ENCODE data around the gene TANC1. TPM values are rescaled to one million over a fixed set of nuclear protein-coding genes. Genes with fewer than 3 reads are reported as not detected.

The TANC1 gene
- total RNA-seq, 1 donor from 2014 or later = 56.9 TPM

GRCh38 chr2:159275111-159275510 is 306.7 kb downstream of the TANC1 start:
- H3K36me3 Mint-ChIP-seq = peaks cover 30% of the 10 kb centered on the region
- TF ChIP-seq, protein P1, sequence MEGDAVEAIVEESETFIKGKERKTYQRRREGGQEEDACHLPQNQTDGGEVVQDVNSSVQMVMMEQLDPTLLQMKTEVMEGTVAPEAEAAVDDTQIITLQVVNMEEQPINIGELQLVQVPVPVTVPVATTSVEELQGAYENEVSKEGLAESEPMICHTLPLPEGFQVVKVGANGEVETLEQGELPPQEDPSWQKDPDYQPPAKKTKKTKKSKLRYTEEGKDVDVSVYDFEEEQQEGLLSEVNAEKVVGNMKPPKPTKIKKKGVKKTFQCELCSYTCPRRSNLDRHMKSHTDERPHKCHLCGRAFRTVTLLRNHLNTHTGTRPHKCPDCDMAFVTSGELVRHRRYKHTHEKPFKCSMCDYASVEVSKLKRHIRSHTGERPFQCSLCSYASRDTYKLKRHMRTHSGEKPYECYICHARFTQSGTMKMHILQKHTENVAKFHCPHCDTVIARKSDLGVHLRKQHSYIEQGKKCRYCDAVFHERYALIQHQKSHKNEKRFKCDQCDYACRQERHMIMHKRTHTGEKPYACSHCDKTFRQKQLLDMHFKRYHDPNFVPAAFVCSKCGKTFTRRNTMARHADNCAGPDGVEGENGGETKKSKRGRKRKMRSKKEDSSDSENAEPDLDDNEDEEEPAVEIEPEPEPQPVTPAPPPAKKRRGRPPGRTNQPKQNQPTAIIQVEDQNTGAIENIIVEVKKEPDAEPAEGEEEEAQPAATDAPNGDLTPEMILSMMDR (conservative IDR thresholded peaks at IDR 0.05) = no peak
- peaks cover 5% of the 10 kb centered on the region for H3K4me1 Mint-ChIP-seq (ENCODE audit: unreplicated experiment)
- DNase-seq (ENCODE audit: extremely low spot score, unreplicated experiment) = no peak
- H3K27me3 Mint-ChIP-seq = no peaks in the 10 kb centered on the region
- no peak overlapping the region for H3K27ac Mint-ChIP-seq
- no peaks in the 10 kb centered on the region for H3K9me3 Mint-ChIP-seq
- no peak overlapping the region for H3K4me3 Mint-ChIP-seq

DNA sequence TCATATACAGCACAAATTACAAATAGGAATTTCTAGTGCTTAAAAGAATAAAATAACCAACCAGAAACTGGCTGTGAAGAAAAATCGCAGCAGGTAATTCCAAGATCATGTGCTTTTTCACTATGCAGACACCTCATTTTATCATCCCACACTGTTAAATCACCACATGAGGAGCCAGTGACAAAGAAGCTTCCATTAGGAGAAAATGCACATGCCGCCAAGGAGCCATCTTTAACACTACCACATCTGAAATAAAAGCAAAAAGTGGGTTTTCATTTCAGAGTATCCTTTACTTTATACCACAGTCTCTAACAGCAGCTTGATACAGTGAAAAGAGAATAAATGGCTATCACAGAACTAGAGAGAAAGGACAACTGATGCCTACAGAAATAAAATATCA is 311.3 kb downstream of the TANC1 start:
- DNase-seq (ENCODE audit: extremely low spot score, unreplicated experiment) = no peak
- Mint-ChIP-seq H3K27me3 (no peaks in the 10 kb centered on the region), H3K27ac (no peak overlapping the region), H3K9me3 (no peaks in the 10 kb centered on the region), H3K4me1 (ENCODE audit: unreplicated experiment) (peaks cover 2% of the 10 kb centered on the region), H3K4me3 (no peak overlapping the region), H3K36me3 (peaks cover 12% of the 10 kb centered on the region)
- TF ChIP-seq, protein P1 (conservative IDR thresholded peaks at IDR 0.05) = no peak

- TF ChIP-seq, protein P1 (conservative IDR thresholded peaks at IDR 0.05) = no peak
- no peak overlapping the region for H3K27ac Mint-ChIP-seq
- DNase-seq (ENCODE audit: extremely low spot score, unreplicated experiment) = no peak
- H3K27me3 Mint-ChIP-seq = no peaks in the 10 kb centered on the region
- H3K4me3 Mint-ChIP-seq = no peak overlapping the region
- H3K9me3 Mint-ChIP-seq = no peaks in the 10 kb centered on the region
- peaks cover 9% of the 10 kb centered on the region for H3K36me3 Mint-ChIP-seq
- H3K4me1 Mint-ChIP-seq (ENCODE audit: unreplicated experiment) = peaks cover 9% of the 10 kb centered on the region
These were observed 312.6 kb downstream of the TANC1 start for GRCh38 chr2:159281002-159281401.

Small RNAs within 50 kb of the gene (microRNA-seq; reads per million reads assigned to microRNA genes)
- 0.83 reads per million for gene MIR6888

Other genes with a start within 250 kb of the TANC1 start
- gene DAPL1, start 173.3 kb upstream of the TANC1 start, total RNA-seq (ENCODE audit: low replicate concordance) = 0.76 TPM in 1 of 2 replicates, not detected in the other